GM18519 (cell line): ENCODE data around the gene NUDT16L1.

Experiments used
- ATAC-seq: cut with Tn5 transposase; IDR thresholded peaks from one replicate; pipeline ENCODE4 v1.9.1; 2021; ENCODE audit warnings: mild to moderate bottlenecking, moderate library complexity; ENCODE audit not compliant: unreplicated experiment, low FRiP score

The NUDT16L1 gene

DNA sequence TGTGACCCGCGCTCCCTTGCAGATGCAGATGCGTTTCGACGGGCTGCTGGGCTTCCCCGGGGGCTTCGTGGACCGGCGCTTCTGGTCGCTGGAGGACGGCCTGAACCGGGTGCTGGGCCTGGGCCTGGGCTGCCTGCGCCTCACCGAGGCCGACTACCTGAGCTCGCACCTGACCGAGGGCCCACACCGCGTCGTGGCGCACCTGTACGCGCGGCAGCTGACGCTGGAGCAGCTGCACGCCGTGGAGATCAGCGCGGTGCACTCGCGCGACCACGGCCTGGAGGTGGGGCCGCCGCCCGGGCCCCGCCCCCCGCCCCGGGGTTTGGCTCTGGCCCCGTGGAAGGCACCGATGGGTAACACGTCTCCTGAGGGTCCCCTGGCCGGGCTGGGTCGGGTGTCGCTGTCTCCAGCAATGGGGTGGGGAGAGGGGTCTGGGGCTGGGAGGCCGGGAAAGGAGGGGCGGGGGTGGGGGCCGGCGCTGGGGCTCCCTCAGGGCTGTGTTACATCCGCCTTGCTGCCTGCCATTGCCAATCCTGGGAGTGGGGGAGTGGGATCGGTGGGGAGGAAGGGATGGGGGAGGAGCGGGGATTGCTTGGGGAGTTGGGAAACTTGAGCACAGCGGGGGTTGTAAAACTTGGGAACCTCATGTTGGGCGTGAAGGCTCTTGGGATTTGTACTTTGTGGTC is 737 bp downstream of the NUDT16L1 start:
- ATAC-seq: no peak

GRCh38 chr16:4694642-4695451 is 1.5 kb downstream of the NUDT16L1 start:
- no peak for ATAC-seq

DNA sequence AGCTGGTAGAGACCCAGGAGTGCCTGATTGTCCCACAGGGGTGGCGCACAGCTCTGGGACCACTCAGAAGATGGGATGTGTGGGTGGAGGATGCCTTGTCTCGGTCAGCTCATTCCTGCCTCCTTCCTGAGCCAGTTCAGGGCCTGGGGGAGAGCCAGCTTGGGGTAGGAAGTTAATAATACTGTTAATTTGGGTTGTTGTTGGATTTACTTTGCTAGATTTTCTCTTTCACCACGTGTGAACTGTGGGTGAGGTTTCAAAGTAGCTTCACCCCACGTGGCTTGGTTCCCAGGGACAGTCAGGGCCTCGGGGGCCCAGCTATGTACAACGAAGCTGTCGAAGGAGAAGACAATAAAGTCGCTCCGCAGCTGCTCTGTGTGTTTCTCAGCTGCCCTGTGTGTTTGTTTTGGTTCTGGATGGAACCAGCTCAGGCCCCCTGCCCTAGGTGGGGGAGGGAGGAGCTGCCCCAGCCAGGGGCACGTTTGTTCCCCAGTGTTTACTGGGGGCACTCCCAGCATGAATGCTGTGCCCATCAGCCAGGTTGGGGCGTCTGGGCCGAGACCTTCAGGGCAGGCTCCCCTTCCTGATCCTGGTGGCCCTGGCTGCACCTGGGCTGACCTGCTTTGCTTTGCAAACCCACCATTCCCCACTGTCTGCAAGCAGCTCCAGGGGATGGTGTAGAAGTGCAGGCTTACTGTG is 2.3 kb downstream of the NUDT16L1 start:
- ATAC-seq: no peak

- no peak for ATAC-seq
These were observed 3.0 kb downstream of the NUDT16L1 start for GRCh38 chr16:4696172-4696904.

DNA sequence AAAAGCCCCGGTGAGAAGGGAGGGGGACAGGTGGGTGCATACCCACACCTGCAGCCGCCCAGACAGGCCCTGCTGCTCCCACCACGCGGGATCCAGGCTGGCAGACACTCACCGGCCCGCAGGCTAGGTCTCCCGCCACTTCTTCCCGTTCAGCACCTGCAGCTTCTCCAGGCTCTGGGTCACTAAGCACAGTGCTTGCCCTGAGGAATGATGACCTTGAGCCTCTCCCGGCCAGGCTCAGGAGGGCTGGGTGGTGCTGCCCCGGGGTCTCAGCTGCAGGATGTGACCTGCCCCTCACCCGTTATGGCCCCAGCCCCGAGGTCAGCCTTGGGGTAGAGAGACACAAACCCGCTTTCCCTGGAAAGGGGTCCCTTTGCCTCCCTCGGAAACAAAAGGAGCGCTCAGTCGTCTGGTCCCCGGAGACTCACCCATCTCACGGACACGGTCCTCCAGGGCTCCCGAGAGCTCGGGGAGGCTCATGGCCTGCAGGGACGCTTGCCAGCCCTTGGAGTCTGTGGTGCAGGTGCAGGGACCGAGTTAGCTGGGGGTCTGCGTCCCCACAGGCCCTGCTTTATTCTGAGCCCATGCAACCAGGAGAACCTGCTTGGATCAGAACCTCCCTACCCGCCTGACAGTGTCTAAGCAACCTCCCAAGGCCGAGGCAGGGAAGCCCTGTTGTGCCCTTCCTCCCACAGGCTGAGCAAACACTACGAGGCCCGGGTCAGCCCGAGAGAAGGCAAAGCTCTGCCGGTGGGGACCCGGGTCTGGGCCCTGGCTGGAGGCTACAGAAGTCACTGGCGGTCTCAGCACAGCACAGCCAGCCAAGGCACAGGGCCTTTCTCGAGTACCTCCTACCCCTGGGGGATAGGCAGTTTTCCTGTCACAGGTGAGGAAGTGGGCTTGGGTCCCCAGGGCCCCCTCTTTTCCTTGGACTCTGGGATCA is 3.8 kb downstream of the NUDT16L1 start:
- no peak for ATAC-seq

DNA sequence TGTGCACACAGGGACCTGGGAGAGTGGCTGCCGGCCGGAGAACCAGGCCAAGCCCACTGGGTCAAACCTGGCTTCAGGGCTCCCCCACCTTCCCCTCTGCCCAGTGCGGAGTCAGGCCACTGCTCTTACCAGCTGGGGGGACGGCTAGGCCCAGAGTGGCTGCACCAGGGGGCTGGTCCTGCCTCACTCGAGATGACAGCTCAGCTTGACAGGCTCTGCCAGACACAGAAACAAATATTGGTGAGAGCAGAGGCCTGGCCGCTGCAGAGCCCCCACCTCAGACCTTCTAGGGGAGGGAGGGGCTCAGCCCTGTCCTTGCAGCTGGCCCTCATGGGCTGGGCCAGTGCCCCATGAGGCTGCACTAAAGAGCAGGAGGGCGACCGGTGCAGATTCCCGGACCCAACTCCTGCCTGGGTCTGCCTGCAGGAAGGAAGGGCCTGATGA is 4.5 kb downstream of the NUDT16L1 start:
- ATAC-seq: no peak

GRCh38 chr16:4698321-4699045 is 5.1 kb downstream of the NUDT16L1 start:
- no peak for ATAC-seq

DNA sequence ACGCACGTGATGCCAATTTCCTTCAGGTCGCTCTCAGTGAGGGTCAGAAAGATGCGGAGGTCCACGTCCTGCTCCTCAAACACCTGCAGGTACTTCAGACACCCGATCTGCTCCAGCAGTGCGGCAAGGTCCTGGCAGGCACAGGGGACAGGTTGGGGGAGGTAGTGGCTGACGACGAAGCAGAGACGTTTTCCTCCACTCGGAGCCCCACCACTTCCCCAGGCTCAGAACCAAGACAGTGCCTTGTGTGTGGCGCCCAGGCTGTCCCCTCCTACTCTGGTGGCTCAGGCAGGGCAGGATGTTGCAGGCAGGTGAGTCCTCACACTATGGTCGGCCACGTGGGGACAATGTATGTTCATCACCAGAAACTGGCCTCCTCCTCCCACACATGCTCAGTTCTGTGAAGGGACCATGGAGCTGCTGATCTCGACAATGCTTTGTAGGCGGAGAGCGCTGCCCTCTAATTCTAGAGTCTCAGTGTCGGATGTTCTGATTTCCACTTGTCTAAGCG is 5.7 kb downstream of the NUDT16L1 start:
- ATAC-seq: no peak

DNA sequence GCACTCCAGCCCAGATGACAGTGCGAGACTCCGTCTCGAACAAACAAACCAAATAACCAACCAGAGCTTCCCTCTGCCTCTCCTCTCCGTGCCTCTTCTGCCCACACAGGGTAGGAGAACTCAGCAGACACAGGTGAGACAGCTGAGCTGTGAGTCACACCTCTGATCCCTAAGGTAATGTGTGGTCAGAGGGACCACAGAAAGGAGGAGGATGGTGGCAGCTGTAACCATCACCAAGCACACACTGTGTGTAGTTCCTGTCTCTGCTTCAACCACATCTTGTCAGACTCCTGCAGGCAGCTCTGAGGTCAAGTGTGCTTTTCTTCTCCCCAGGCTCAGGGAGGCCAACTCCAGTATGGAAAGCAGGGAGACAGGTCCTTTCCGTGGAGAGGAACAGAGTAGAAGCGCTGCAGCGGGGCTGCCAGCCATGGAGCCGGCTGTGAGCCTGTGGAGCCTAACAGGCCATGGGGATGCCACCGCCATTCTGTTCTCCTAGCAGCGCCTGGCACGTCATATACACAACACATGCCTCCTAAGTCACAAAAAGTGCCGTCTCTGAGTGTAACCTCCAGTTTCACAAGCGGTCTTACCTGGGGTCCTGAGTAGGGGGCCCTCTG is 7.1 kb downstream of the NUDT16L1 start:
- no peak for ATAC-seq

GRCh38 chr16:4700997-4701743 is 7.8 kb downstream of the NUDT16L1 start:
- ATAC-seq: no peak

DNA sequence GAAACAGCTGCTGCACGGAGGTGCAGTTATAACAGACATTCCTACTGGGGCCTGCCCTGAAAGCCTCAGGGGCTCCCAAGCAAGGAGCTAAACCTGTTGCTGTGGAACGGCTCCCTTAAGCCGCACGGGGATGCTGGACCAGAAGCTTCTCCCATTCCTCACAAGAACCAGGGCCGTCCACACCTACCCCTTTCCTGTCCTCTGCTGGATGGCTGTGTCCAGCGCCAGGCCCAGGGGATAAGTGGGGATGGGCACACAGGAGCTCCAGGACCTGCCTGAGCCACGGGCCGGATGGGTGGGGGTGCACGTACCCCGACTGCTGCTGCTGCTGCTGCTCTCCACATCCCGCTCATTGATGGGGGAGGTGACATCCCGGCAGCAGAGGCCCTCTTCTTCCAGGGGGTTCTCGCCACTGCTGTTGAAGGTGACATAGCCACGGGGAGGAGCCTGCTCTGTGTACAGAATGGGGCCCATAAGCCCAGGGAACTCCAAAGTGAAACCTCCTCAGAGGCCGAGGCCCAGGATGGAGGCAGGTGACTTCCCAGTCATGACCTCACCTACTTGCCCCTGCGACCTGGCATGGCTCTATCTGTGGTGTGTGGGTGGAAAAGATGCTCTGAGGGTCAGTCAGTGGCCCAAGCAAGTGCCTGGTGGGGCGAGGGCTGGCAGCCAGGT is 8.6 kb downstream of the NUDT16L1 start:
- ATAC-seq: no peak

DNA sequence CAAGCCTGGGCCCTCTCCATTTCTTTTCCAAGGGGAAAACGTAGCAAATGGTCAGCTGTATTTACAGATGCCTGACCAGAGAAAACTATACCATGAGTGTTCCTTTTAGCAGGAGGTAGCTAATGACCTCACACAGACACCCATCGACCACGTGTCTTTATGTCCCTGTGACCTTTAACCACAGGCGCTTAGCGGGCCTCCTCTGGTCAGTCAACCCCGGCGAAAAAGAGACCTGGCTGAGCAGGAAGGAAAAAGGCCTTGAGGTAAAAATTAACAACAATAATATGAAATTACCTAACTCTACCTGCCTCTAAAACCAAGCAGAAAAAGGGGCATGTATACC is 9.1 kb downstream of the NUDT16L1 start:
- ATAC-seq: no peak

- ATAC-seq: no peak
These were observed 10.5 kb downstream of the NUDT16L1 start for GRCh38 chr16:4703906-4704305.

GRCh38 chr16:4704491-4704890 is 11.1 kb downstream of the NUDT16L1 start:
- ATAC-seq: no peak

GRCh38 chr16:4704913-4705312 is 11.6 kb downstream of the NUDT16L1 start:
- no peak for ATAC-seq

- ATAC-seq: no peak
These were observed 13.5 kb downstream of the NUDT16L1 start for GRCh38 chr16:4706871-4707270.

GRCh38 chr16:4709481-4709880 is 16.1 kb downstream of the NUDT16L1 start:
- no peak for ATAC-seq
